ENCODE results near the gene UNC93B1.

DNA sequence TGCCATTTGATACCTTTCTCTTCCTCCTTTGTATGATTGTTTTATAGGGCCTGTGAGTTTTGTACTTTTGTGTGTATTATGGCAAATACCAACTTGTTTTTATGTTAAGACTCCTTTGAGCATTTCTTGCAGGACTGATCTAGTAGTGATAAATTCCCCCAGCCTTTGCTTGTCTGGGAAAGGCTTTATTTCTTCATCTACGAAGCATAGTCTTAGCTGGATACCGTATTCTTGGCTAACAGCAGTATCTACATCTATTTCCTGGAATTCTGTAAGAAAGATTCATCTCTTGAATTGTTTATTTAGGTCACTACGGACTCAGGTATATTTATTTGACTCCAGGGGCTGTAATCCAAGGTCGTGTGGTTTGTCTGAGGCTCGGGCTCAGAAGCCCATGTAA, 20.6 kb upstream of the UNC93B1 start:
- TF ChIP-seq, protein P1, sequence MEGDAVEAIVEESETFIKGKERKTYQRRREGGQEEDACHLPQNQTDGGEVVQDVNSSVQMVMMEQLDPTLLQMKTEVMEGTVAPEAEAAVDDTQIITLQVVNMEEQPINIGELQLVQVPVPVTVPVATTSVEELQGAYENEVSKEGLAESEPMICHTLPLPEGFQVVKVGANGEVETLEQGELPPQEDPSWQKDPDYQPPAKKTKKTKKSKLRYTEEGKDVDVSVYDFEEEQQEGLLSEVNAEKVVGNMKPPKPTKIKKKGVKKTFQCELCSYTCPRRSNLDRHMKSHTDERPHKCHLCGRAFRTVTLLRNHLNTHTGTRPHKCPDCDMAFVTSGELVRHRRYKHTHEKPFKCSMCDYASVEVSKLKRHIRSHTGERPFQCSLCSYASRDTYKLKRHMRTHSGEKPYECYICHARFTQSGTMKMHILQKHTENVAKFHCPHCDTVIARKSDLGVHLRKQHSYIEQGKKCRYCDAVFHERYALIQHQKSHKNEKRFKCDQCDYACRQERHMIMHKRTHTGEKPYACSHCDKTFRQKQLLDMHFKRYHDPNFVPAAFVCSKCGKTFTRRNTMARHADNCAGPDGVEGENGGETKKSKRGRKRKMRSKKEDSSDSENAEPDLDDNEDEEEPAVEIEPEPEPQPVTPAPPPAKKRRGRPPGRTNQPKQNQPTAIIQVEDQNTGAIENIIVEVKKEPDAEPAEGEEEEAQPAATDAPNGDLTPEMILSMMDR (IDR thresholded peaks at IDR 0.05) = no peak
- TF ChIP-seq CEBPB (IDR thresholded peaks at IDR 0.05) (no peak), POLR2A (IDR thresholded peaks at IDR 0.05; ENCODE audit: low read length) (no peak), SMC3 (IDR thresholded peaks at IDR 0.05) (no peak), KDM1A (IDR thresholded peaks at IDR 0.05; ENCODE audit: low read depth) (no peak), RFX5 (IDR thresholded peaks at IDR 0.05) (no peak), NR3C1 (IDR thresholded peaks at IDR 0.05) (no peak), CBX2 (IDR thresholded peaks at IDR 0.05; ENCODE audit: borderline replicate concordance, low read depth) (no peak), HDAC2 (IDR thresholded peaks at IDR 0.05) (no peak)
- TF ChIP-seq, protein P2, sequence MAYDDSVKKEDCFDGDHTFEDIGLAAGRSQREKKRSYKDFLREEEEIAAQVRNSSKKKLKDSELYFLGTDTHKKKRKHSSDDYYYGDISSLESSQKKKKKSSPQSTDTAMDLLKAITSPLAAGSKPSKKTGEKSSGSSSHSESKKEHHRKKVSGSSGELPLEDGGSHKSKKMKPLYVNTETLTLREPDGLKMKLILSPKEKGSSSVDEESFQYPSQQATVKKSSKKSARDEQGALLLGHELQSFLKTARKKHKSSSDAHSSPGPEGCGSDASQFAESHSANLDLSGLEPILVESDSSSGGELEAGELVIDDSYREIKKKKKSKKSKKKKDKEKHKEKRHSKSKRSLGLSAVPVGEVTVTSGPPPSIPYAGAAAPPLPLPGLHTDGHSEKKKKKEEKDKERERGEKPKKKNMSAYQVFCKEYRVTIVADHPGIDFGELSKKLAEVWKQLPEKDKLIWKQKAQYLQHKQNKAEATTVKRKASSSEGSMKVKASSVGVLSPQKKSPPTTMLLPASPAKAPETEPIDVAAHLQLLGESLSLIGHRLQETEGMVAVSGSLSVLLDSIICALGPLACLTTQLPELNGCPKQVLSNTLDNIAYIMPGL (CRISPR knock-in tag; IDR thresholded peaks at IDR 0.05; ENCODE audit: borderline replicate concordance) = no peak

Measured in A549 (cell line).